Thoracic aorta (tissue), 2 donors: ENCODE data around the gene LPIN1. TPM values are rescaled to one million over a fixed set of nuclear protein-coding genes. Genes with fewer than 3 reads are reported as not detected.
"Not testable (repeated sequence)": the region's sequence is repeated elsewhere in the genome, so short reads cannot be mapped to it uniquely, and the experiment has no call there.

Source experiments
- ATAC-seq: fragments of 150-250 bp; one replicate; pipeline ENCODE4 v1.8.0; 2017; ENCODE audit warnings: low read depth; ENCODE audit not compliant: insufficient number of reproducible peaks, low FRiP score
- DNase-seq: peaks from one replicate; pipeline ENCODE4 v3.0.0-alpha.2; 2020; ENCODE audit warnings: low spot score
- H3K27ac ChIP-seq, 2 donors: fragments of 200-600 bp; sonication (generic); 1 replicate in 1 of 2; 2 replicates in 1 of 2; pipeline ENCODE4 v1.5.1; 2016; ENCODE audit warnings: mild to moderate bottlenecking in 2 of 2, moderate library complexity in 2 of 2
- H3K27me3 ChIP-seq: fragments of 200-600 bp; sonication (generic); replicated peaks from 2 replicates; pipeline ENCODE4 v1.6.0; 2016; ENCODE audit warnings: mild to moderate bottlenecking; ENCODE audit not compliant: insufficient read depth
- H3K36me3 ChIP-seq: fragments of 200-600 bp; sonication (generic); one replicate; pipeline ENCODE4 v1.5.1; 2016
- H3K4me1 ChIP-seq, 2 donors: fragments of 200-600 bp; sonication (generic); 1 replicate in 1 of 2; 2 replicates in 1 of 2; pipeline versions ENCODE4 v1.5.1 to v1.6.0; 2016; ENCODE audit warnings: low read depth in 2 of 2, mild to moderate bottlenecking in 1 of 2; ENCODE audit not compliant: control insufficient read depth in 1 of 2
- H3K4me3 ChIP-seq: fragments of 200-600 bp; sonication (generic); 2 replicates; pipeline ENCODE4 v1.5.1; 2016; ENCODE audit warnings: mild to moderate bottlenecking
- H3K9me3 ChIP-seq: fragments of 200-600 bp; sonication (generic); 2 replicates; pipeline ENCODE4 v1.5.1; 2016
- CTCF ChIP-seq: fragments of 200-600 bp; sonication (generic); IDR thresholded peaks from one replicate; pipeline ENCODE4 v1.5.1; 2019; ENCODE audit warnings: antibody characterized with exemption
- total RNA-seq, 2 donors: library from RNA; depleted of rRNA; stranded (reverse); fragments of >200 nt; gene quantifications; one replicate each; pipeline versions ENCODE4 v1.1.0 to v1.2.3, GENCODE V29; 2016

Gene LPIN1
- total RNA-seq, 2 donors from 2014 or later, result 24.5 to 55.8 TPM

GRCh38 chr2:11836647-11837219 lies 90.3 kb downstream of the LPIN1 start:
- no peak overlapping the region for H3K27ac ChIP-seq
- no peaks in the 10 kb centered on the region for H3K9me3 ChIP-seq
- no peaks in the 10 kb centered on the region for H3K36me3 ChIP-seq
- H3K27me3 ChIP-seq, result no peaks in the 10 kb centered on the region
- no peak for TF ChIP-seq CTCF
- no peak for ATAC-seq
- no peaks in the 10 kb centered on the region for H3K4me1 ChIP-seq
- DNase-seq, result no peak
- no peak overlapping the region for H3K4me3 ChIP-seq

GRCh38 chr2:11837875-11838734 lies 91.7 kb downstream of the LPIN1 start:
- Histone ChIP-seq H3K36me3 (no peaks in the 10 kb centered on the region), H3K9me3 (no peaks in the 10 kb centered on the region), H3K4me3 (no peak overlapping the region), H3K27me3 (no peaks in the 10 kb centered on the region), H3K4me1 (no peaks in the 10 kb centered on the region), H3K27ac (no peak overlapping the region)
- DNase-seq, result no peak
- TF ChIP-seq CTCF, result no peak
- ATAC-seq, result no peak

GRCh38 chr2:11839916-11840315 lies 93.5 kb downstream of the LPIN1 start:
- H3K27ac ChIP-seq, result no peak overlapping the region
- no peaks in the 10 kb centered on the region for H3K27me3 ChIP-seq
- TF ChIP-seq CTCF, result no peak
- no peaks in the 10 kb centered on the region for H3K4me1 ChIP-seq
- no peak overlapping the region for H3K4me3 ChIP-seq
- ATAC-seq (no peak), DNase-seq (no peak)
- H3K36me3 ChIP-seq, result no peaks in the 10 kb centered on the region
- H3K9me3 ChIP-seq, result no peaks in the 10 kb centered on the region

GRCh38 chr2:11842336-11842735 lies 95.9 kb downstream of the LPIN1 start:
- Histone ChIP-seq H3K36me3 (no peaks in the 10 kb centered on the region), H3K4me1 (no peaks in the 10 kb centered on the region), H3K9me3 (no peaks in the 10 kb centered on the region), H3K27ac (no peak overlapping the region), H3K27me3 (no peaks in the 10 kb centered on the region), H3K4me3 (no peak overlapping the region)
- TF ChIP-seq CTCF, result no peak
- ATAC-seq, result no peak
- DNase-seq, result no peak

- not testable (repeated sequence) for H3K4me3 ChIP-seq, DNase-seq, H3K9me3 ChIP-seq, ATAC-seq, H3K27ac ChIP-seq, H3K27me3 ChIP-seq, H3K36me3 ChIP-seq, H3K4me1 ChIP-seq
Observed at GRCh38 chr2:11844798-11845197, 98.4 kb downstream of the LPIN1 start.

- not testable (repeated sequence) for H3K4me3 ChIP-seq, H3K9me3 ChIP-seq, H3K27ac ChIP-seq, DNase-seq, ATAC-seq, H3K4me1 ChIP-seq, H3K36me3 ChIP-seq, H3K27me3 ChIP-seq
Observed at GRCh38 chr2:11847935-11848334, 101.5 kb downstream of the LPIN1 start.
